Measurements from ENCODE around the gene D2HGDH. TPM values are rescaled to one million over a fixed set of nuclear protein-coding genes. Genes with fewer than 3 reads are reported as not detected.

D2HGDH gene
- total RNA-seq, 4 donors from 2014 or later: 24.7 to 58.8 (median 43.9) TPM

DNA sequence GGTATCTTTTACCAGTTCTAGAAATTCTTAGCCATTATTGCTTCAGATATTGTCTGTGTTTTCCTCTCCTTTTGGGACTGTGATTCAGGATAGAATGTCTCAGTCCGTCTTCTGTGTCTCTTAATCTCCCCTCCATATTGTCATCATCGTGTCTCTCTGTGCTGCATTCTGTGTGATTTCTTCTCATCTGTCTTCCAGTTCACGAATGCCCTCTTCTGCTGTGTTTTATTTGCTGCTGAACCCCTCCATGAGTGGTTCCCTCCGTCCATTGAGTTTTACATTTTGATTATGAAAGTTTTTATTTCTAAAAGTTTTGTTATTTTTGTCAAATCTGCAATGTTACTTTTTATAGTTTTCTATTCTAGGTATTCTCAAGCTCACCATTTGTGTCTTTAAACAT, 11.7 kb downstream of the D2HGDH start:
- no peak overlapping the region for H3K4me3 ChIP-seq
- TF ChIP-seq, protein P1, sequence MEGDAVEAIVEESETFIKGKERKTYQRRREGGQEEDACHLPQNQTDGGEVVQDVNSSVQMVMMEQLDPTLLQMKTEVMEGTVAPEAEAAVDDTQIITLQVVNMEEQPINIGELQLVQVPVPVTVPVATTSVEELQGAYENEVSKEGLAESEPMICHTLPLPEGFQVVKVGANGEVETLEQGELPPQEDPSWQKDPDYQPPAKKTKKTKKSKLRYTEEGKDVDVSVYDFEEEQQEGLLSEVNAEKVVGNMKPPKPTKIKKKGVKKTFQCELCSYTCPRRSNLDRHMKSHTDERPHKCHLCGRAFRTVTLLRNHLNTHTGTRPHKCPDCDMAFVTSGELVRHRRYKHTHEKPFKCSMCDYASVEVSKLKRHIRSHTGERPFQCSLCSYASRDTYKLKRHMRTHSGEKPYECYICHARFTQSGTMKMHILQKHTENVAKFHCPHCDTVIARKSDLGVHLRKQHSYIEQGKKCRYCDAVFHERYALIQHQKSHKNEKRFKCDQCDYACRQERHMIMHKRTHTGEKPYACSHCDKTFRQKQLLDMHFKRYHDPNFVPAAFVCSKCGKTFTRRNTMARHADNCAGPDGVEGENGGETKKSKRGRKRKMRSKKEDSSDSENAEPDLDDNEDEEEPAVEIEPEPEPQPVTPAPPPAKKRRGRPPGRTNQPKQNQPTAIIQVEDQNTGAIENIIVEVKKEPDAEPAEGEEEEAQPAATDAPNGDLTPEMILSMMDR (IDR thresholded peaks at IDR 0.05): no peak
- TF ChIP-seq POLR2A (IDR thresholded peaks at IDR 0.05) (no peak), EP300 (IDR thresholded peaks at IDR 0.05) (no peak)
- peaks cover 0 to 9% (median 2%) of the 10 kb centered on the region in 4 donors for H3K9me3 ChIP-seq
- WGBS, 2 donors: 95 to 96% methylated on average over 4 of the region's 4 CpGs
- no peaks in the 10 kb centered on the region for H3K27me3 ChIP-seq
- DNase-seq (ENCODE audit: low spot score in 2 of 2): no peak
- peaks cover 0 to 89% (median 3%) of the 10 kb centered on the region in 3 donors for H3K36me3 ChIP-seq
- no peak overlapping the region for H3K27ac ChIP-seq
- H3K4me1 ChIP-seq: peaks cover 0 to 12% (median 0%) of the 10 kb centered on the region in 4 donors

DNA sequence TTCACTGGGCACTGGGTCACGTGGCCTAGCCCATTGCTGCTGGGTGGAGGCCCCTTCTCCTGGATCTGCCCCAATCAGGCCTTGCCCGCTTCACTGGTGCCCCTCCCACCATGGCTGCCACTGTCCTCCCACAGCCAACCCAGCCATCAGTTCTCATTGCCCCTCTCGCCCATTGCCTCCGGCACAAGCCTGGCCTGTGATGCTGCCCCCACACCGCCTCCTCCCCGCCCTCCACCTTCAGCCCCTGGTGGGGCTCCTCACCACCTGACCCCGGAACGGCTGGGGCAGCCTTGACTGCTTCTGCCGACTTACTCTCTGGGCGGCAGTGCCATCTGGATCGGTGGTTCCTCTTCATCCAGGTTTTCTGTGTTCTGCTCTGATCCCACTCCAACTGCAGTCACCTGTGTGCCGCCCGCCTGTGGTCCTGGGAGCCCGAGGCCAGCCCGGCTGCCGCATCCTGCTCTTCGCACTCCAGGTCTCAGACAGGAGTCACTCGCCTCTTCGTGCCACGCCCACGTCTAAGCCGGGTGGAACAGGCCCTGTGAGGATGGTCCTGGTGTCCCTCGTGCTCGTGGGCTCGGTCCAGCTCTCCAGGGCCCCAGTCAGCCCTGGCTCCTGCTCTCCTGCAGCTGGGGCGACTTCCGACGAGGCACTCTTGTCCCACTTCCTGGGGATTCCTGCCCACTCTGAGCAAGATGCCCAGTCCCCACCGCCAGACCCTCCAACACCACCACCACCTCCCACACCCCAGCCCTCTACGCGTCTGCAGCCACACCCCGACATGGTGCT, 14.2 kb downstream of the D2HGDH start:
- H3K27ac ChIP-seq: no peak overlapping the region
- H3K4me1 ChIP-seq: peaks cover 0 to 12% (median 0%) of the 10 kb centered on the region in 4 donors
- WGBS, 2 donors: 86 to 87% methylated on average over 29 to 32 of the region's 32 CpGs
- no peak overlapping the region for H3K4me3 ChIP-seq
- H3K36me3 ChIP-seq: peaks cover 0 to 98% (median 3%) of the 10 kb centered on the region in 3 donors
- TF ChIP-seq, protein P1 (IDR thresholded peaks at IDR 0.05): no peak
- TF ChIP-seq POLR2A (IDR thresholded peaks at IDR 0.05): no peak
- no peak for TF ChIP-seq EP300 (IDR thresholded peaks at IDR 0.05)
- no peak for DNase-seq (ENCODE audit: low spot score in 2 of 2)
- H3K9me3 ChIP-seq: peaks cover 0 to 9% (median 2%) of the 10 kb centered on the region in 4 donors
- H3K27me3 ChIP-seq: no peaks in the 10 kb centered on the region

- Histone ChIP-seq H3K27ac (no peak overlapping the region), H3K4me3 (no peak overlapping the region), H3K9me3 (peaks cover 0 to 9% (median 2%) of the 10 kb centered on the region in 4 donors), H3K27me3 (no peaks in the 10 kb centered on the region), H3K4me1 (peaks cover 0 to 12% (median 0%) of the 10 kb centered on the region in 4 donors), H3K36me3 (peaks cover 0 to 98% (median 1%) of the 10 kb centered on the region in 3 donors)
- TF ChIP-seq EP300 (IDR thresholded peaks at IDR 0.05) (no peak), POLR2A (IDR thresholded peaks at IDR 0.05) (no peak)
- TF ChIP-seq, protein P1 (IDR thresholded peaks at IDR 0.05): no peak
- no peak for DNase-seq (ENCODE audit: low spot score in 2 of 2)
- WGBS, 2 donors: 36 to 56% methylated on average over 12 to 18 of the region's 22 CpGs
Measured at GRCh38 chr2:241750076-241750840, 15.8 kb downstream of the D2HGDH start.

GRCh38 chr2:241751152-241751551, 16.7 kb downstream of the D2HGDH start:
- DNase-seq (ENCODE audit: low spot score in 2 of 2): no peak
- H3K9me3 ChIP-seq: peaks cover 0 to 3% (median under 1%) of the 10 kb centered on the region in 4 donors
- peaks cover 0 to 98% (median 0%) of the 10 kb centered on the region in 3 donors for H3K36me3 ChIP-seq
- H3K27ac ChIP-seq: no peak overlapping the region
- H3K27me3 ChIP-seq: no peaks in the 10 kb centered on the region
- no peak for TF ChIP-seq POLR2A (IDR thresholded peaks at IDR 0.05)
- TF ChIP-seq EP300 (IDR thresholded peaks at IDR 0.05): no peak
- TF ChIP-seq, protein P1 (IDR thresholded peaks at IDR 0.05): no peak
- peaks cover 0 to 12% (median 0%) of the 10 kb centered on the region in 4 donors for H3K4me1 ChIP-seq
- WGBS, 2 donors: 85% methylated on average over 15 of the region's 15 CpGs
- no peak overlapping the region for H3K4me3 ChIP-seq
